NCI-H345 treated with DMSO at 0.1 percent for 48 hours (cell line): Measurements from ENCODE around the gene RPS14.

ENCODE experiments used
- DNase-seq: peaks from one replicate; lab custom pipeline; 2025; ENCODE audit not compliant: unreplicated experiment; lab: John Stamatoyannopoulos, UW

Gene RPS14

GRCh38 chr5:150401376-150402228 is 47.9 kb downstream of the RPS14 start:
- DNase-seq, result no peak

- DNase-seq, result no peak
These were observed 48.5 kb downstream of the RPS14 start for GRCh38 chr5:150401076-150401375.

- no peak for DNase-seq
These were observed 49.0 kb downstream of the RPS14 start for GRCh38 chr5:150400316-150401075.

- no peak for DNase-seq
These were observed 49.9 kb downstream of the RPS14 start for GRCh38 chr5:150399524-150400211.

GRCh38 chr5:150398722-150399523 is 50.6 kb downstream of the RPS14 start:
- no peak for DNase-seq

GRCh38 chr5:150397782-150398721 is 51.5 kb downstream of the RPS14 start:
- DNase-seq, result no peak

- DNase-seq, result no peak
These were observed 52.3 kb downstream of the RPS14 start for GRCh38 chr5:150397146-150397781.

GRCh38 chr5:150396267-150396666 is 53.3 kb downstream of the RPS14 start:
- DNase-seq, result no peak

- no peak for DNase-seq
These were observed 53.9 kb downstream of the RPS14 start for GRCh38 chr5:150395688-150395975.

GRCh38 chr5:150394912-150395687 is 54.4 kb downstream of the RPS14 start:
- no peak for DNase-seq

GRCh38 chr5:150394131-150394530 is 55.4 kb downstream of the RPS14 start:
- DNase-seq, result no peak

- DNase-seq, result no peak
These were observed 56.4 kb downstream of the RPS14 start for GRCh38 chr5:150393096-150393645.

GRCh38 chr5:150392680-150393079 is 56.9 kb downstream of the RPS14 start:
- no peak for DNase-seq
